ENCODE data around the gene NXN.

DNA sequence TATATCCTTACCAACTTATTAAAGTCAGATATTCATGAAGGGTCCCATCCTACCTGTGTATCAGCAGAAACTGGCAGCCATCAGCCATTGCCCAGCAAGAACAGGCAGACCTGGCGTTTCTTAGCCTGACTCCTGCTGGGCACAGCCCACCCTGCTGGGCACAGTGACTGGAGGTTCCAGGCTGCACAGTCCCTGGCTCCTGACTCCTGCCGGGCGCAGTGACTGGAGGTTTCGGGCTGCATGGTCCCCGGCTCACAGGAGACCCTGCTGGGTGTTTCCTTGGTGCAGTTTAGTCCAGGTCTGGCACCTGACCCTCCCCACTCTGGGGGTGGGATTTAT, 24.0 kb upstream of the NXN start:
- TF ChIP-seq CTCF (IDR thresholded peaks at IDR 0.05) (no peak), POLR2AphosphoS5 (IDR thresholded peaks at IDR 0.05) (no peak)
